Suppressor macrophage treated with lipopolysaccharide for 1 hour (primary cell): ENCODE results near the gene PCNT.

Experiments
- DNase-seq, 3 donors: peaks; one replicate each; pipeline ENCODE4 v3.0.0-alpha.2; 2020 to 2022

Gene PCNT

DNA sequence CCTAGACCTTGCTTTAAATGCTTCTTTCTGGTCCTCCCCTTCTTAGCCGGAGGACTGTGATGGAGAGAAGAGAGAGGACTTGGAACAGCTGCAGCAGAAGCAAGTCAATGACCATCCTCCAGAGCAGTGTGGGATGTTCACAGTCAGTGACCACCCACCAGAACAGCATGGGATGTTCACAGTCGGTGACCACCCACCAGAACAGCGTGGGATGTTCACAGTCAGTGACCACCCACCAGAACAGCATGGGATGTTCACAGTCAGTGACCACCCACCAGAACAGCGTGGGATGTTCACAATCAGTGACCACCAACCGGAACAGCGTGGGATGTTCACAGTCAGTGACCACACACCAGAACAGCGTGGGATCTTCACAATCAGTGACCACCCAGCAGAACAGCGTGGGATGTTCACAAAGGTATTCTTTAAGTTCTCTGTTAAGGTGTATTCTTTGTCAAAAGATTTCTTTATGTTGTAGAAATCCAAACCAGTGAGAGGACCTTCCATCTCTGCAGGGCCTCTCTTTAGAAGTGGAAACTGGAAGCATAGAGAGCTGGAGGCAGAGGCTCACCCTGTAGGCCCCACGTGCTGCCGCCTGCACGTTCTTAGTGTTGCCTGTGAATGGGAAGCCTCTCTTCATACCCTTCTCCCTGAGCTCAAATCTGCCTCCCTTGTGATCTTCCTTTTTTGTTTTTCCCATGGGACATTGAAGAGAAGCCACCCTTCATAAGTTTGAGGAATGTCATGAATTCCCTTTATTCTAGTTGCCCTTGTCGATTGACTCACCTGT is 10.6 kb downstream of the PCNT start:
- DNase-seq: no peak

DNA sequence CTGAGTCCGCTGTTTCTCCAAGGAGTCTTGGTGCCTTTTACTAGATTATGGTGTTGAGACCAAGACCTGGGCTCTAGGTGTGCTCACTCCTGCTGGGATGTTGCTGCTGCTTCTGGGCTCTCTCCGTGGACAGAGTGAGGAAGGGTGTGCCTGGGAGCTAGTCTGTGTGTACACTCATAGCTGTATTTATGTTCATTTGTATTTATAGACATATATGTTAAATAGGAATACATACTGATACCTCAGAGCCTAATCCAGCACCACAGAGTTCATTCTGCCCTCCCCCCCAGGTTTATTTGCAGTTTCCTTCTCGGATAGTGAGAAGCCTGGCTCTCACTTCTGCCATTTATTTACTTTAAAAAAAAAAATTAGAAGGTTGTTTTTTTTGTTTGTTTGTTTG is 12.6 kb downstream of the PCNT start:
- no peak for DNase-seq

DNA sequence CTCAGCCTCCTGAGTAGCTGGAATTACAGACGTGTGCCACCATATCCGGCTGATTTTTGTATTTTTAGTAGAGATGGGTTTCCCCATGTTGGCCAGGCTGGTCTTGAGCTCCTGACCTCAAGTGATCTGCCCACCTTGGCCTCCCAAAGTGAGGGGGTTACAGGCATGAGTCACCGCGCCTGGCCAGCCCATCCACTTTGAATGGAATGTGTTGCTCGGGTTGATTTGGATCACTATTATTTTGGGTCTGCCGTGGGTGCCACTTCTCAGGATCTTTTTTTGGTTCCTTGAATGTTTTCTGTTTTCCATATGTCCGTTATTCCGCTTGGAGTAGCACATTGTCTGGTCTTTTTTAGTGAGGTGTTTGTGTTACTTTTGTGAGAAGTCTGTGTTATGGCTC is 17.0 kb downstream of the PCNT start:
- DNase-seq: no peak

DNA sequence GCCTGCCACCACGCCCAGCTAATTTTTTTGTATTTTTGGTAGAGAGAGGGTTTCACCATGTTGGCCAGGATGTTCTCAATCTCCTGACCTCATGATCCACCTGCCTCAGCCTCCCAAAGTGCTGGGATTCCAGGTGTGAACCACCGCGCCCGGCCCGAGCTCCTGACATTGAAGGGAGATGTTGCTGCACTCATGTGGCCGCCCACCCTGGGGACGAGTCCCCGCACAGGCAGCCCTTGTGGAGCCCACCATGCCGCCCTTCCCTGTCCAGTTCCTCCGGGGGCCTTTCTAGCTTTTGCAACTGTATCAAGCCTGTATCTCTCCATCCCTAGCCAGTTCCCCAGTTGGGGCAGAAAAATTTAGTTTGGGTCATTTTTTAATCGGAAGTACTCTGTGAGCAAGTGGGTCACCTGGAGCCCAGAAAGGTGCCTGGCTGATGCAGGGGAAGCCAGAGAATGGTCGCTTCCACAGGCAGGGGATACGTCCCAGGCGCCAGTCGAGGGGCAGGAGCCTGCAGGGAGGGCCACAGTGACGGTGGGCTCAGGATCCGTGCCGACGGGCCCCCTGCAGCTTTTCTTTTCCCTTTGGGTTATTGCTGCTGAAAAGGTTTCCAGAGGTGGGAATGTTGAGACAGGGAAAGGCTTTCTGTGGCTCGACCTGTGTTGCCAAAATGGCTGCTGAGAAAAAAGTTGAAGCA is 20.4 kb downstream of the PCNT start:
- DNase-seq: no peak

DNA sequence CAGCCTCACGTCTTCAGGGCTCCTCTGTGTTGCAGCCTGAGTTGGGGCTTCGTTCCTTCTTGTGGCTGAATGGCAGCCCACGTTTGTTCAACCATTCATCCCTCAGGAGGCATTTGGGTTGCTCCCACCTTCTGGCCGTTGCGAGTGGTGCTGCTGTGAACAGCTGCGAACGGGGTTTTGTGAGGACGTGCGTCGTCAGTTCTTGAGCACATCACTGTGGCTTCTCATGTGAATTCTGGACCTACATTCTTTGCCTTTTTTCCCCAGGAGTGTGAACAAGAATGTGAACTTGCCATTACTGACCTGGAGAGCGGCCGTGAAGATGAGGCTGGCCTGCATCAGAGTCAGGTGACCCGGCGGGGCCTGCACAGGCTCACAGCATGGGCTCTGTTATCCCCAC is 21.9 kb downstream of the PCNT start:
- no peak for DNase-seq

DNA sequence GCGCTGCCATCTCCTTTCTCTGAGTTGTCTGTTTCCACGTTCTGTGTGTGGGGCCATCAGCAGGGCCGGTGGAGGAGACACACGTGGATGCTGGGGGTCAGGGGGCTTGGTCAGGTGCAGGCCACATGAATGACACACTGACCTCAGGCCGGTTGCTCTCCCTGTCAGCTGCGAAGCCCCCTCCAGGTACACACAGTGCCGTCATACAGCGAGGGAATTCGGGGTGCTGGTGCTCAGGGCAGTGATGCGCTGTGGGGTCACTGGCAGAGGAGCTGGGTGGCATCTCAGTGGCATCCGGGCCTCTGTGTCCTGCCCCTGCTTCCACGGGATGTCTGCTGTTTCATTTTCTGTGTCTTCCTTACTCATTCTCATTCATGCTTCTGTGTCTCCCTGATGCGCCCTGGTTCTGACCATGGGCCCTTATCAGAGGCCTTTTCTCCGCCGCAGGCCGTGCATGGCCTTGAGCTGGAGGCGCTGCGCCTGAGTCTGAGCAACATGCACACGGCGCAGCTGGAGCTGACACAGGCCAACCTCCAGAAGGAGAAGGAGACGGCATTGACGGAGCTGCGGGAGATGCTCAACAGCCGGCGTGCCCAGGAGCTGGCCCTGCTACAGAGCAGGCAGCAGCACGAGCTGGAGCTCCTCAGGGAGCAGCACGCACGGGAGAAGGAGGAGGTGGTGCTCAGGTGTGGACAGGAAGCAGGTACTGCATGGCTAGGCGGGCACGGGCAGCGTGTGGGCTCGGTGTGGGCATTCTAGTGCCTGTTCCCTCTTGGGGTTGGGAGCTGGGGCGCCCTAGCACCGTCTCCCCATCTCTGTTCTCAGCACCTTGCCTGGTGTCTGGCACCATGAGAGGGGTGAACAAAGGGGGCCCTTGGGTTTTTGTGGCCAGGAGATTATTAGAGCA is 22.6 kb downstream of the PCNT start:
- no peak for DNase-seq

DNA sequence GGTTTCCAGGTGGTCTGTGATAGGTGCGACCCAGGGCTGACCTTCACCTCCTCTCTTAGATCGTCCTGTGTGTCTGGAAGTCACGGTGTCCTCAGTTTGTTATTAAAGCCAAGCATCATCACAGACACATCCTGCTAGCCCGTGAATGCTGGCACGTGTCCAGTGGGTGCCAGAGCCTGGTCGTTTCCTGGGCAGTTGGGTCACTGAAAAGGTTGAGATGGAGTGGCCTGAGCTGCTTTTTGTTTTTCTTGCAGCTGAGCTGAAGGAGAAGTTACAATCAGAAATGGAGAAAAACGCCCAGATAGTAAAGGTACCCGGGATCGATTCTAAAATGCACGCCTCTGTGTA is 23.2 kb downstream of the PCNT start:
- no peak for DNase-seq

DNA sequence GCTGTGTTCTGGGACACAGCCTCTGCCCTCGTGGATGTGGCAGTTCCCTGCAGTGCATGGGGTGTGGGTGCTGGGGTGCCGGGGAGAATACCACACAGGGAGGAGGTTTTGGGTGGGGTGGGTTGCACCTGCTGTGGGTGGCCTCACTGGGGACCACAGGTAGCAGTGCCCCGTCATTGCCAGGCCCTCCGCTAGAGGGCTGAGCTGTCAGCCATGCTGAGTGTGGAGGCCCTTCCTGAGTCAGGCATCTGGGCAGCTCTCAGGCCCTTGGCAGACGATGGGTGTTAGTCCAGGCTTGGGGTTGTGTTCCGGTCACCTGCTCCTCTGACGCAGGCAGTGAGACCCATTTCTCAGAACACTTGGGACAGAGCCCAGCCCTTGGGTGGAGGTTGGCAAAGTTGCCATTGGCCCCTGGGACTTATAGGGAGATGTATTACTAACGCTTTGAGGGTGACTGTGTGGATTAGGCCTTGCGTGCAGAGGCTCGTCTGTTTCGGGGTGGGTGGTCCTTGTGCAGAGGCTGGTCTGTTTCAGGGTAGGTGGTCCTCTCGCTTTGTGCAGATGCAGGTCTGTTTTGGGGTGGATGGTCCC is 23.9 kb downstream of the PCNT start:
- DNase-seq: no peak

DNA sequence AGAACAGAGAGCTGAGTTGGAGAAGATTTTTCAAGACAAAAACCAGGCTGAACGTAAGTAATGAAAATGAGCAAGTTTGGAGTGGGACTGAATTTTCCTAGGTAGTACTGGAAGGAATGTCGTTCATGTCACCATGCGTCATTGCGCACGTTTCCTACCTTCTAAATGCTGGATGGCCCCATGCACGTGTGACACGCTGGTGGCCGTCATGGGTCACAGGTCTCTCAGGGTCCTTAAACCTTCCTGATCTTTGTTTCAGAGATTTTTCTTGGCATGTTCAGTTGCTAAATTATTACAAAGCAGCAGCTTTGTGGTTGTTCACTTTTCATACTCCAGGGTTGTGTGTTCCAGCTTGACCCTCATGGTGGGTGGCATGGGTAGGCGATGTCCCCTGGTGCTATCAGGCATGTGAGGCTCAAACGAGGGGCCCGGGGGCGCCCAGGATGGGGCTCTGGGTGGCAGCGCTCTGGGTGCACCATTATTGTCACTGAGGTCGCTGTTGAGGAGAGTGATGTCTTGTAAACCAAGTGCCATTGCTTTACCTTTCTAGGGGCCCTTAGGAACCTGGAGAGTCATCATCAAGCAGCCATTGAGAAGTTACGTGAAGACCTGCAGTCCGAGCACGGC is 25.3 kb downstream of the PCNT start:
- no peak for DNase-seq

DNA sequence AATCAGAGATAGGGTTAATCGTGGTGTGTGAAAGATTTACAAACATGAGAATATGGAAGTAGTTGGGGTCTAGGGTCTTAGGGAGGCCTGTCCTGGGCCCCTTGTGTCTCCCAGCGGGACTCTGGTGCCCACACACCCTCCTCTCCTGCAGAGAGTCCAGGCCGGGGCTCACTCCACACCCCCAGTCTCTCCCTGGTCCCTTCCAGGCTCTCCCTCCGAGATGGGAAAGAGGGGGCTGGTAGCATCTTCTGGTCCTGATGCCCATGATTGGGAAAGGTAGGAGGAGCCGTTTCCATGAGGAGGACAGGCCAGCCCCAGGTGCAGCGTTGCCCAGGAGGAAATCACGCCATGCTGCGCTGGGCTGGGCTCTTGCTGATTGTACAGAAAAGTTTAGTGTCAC is 26.6 kb downstream of the PCNT start:
- no peak for DNase-seq

DNA sequence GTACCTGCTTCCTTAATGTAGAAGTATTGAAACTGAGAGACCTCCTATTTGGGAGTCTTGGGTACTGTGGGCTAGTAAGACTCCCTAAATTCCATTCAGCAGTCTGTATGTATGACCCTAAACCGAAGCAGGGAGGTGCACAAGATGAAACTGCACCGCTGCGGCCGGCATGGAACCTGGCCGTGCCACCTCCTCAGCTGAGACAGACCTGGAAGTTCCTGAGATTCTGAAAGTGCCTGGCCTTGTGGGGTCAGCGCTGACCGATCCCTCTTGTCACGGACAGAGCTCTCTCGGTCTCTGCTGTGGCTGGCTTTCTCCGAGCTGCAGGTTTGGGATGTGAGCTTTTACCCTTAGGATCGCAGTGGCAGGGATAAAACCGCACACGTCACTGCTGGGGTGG is 27.0 kb downstream of the PCNT start:
- DNase-seq: no peak

DNA sequence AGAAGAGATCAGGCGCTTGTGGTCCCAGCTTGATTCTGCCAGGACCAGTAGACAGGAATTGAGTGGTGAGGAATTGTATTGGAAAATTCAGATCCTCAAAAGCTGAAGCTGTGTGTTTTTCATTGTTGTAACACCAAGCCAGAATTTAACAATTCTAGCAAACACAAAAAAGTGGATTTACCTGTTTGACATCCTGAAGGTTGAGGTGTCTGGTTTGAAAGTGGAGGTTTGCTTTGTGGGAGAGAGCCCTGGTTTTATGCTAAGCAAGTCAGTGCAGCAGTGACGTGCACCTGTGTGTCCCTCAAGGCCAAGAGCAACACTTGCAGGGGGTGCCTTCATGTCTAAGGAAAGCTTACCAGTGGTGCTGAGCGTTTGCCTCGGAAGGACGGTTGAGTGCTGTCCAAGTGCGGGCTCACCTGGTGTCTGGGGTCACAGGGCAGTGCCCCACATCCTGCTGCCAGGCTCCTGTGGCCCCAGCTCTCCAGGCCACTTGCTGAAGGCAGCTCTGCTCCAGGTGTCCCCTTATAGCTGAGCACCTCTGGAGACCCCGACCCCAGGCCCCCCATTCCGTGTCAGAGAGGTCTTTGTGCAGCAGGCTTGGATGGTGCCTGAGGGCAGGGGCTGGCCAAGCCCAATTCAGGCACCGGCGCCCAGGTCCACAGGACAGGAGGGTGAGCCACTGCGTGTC is 27.7 kb downstream of the PCNT start:
- DNase-seq: no peak

DNA sequence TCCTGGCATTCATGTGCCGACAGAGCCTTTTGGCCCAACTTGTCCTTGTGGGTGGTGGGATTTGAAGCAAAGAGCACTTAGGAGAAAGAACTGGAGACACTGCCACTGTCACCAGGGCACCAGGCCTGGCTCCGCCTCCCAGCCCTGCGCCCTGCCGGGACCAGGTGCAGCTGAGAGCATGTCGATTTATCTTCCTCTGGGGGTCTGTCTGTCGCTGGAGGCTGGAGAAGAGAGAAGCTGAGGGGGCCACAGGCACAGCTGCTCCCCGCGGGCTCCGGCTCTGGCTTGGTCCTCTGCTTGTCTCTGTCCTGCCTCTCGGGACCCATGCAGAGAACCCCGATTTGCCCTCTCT is 28.2 kb downstream of the PCNT start:
- DNase-seq: no peak

DNA sequence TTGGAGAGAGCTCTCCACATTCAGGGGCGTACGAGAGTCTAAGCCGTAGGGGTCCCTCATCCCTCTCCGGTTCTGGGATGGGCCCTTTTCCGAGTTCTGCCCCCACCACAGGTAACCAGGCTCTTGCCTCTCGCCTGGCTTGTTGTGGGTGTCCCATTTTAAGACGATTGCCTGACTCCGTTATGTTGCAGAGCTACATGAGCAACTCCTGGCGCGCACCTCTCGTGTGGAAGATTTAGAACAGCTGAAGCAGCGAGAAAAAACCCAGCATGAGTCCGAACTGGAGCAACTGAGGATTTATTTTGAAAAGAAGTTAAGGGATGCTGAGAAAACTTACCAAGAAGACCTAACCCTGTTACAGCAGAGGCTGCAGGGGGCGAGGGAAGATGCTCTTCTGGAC is 29.0 kb downstream of the PCNT start:
- no peak for DNase-seq

DNA sequence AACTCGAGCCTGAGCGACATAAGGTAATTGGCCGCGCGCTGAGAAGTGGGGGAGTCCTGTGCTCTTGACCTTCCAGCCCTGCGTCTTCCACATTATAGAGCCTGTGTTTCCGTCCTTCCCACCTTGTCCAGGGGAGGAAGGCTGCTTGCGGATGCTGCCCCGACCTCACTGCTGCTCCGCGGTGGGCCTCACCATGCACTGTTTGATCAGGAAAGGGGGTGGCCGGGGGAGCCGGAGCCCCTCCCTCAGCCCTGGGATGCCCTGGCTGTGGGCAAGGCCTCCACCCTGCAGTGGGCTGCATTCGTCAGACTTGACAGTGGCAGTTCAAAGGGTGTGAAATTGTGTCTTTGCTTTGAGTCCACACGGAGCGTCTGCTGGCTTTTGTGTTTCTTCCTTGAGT is 30.1 kb downstream of the PCNT start:
- DNase-seq: no peak

DNA sequence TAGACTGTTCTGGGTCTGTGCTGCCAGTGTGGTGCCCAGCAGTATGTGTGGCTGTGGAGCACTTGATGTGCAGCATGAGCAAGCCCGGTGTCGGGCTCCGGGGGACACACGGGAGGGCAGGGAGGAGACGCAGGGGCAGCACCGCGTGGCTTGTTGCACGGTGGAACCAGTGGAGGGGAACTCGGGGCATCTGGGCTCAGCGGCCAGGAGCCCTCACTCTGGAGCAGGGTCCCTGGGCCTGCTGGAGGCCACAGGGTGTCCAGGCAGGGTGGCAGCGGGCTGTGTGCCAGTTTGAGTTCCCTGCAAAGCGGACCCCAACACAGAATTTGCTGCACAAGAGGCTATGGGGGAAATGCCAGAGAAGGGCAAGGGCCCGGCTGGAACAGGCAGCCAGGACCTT is 30.6 kb downstream of the PCNT start:
- no peak for DNase-seq

DNA sequence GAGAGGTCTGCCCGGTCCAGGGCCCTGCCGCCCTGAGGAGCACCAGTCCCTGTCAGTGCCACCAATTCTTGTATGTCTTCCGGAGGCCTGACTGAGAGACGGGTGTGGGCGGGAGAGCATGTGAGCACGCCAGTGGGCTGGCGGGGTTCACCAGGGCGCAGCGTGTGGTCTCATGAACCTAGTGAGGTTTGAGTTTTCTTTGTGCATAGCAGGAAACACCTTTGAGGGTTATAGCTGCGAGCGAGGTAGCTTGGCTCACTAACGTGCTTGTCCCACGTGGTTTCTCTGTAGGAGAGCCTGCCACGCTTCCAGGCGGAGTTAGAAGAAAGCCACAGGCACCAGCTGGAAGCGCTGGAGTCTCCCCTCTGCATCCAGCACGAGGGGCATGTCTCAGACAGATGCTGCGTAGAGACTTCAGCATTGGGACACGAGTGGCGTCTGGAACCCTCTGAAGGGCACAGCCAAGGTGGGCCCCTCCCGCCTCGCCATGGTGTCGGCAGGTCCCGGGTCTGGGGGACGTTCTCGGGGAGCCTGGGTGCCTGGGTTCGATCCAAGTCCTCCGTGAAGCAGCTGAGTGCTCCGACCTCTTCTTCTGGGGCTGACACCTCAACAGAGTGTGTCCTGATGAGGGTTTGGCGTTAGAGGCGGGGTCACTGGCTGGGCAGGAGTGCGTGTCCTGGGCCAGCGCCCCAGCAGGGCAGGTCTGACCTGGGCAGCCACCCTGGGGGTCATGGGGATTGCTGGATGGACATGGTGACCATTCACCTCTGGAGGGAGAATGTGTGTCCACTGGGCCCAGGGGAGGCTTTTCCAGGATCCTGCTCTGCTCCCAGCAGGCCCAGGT is 31.4 kb downstream of the PCNT start:
- no peak for DNase-seq

DNA sequence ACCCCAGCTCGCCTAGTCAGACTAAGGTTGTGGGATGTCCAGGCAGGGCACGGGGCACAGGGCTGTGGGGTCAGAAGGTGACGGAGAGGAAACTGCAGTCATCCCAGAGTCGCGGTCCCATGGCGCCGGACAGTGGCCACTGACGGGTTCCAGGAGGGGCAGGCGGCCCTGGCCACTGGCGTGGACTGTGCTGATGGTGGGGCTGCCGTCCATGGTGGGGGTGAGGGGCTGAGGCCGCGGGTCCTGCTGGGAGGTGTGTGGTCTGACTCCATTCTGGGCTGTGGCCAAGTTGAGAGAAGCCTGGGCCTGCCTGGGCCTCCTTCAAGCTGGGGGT is 32.0 kb downstream of the PCNT start:
- DNase-seq: no peak

DNA sequence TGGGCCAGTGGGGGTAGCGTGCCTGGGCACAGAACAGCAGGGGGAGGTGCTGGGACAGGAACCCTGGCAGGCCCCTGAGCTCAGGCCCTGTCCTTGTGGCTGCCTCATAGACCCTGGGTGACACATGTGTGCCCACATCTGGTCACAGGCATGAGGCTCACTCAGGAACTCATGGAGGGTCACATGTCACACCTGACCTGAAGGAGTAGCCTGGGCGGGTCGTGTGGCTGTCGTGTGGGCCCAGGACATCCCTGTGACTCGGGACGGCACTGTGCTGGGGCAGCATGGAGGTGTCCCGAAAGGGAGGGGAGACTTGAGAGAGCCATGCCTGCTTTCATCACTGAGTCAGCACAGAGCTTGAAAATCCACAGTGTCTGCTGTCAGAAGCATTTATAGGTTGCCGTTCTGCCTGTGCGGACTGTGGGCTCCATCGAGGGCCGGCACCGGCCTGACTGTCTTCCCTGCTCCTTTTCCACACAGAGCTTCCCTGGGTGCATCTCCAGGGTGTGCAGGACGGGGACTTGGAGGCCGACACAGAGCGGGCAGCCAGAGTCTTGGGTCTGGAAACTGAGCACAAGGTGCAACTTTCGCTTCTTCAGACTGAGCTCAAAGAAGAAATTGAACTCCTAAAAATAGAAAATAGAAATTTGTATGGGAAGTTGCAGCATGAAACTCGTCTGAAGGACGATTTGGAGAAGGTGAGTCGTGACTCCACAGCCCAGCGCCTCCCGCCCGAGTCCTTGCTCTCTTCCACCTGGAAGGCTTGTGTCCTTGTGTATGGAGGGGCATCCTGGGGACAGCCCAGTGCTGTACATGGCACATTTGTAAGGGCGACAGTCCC is 32.8 kb downstream of the PCNT start:
- DNase-seq: no peak

DNA sequence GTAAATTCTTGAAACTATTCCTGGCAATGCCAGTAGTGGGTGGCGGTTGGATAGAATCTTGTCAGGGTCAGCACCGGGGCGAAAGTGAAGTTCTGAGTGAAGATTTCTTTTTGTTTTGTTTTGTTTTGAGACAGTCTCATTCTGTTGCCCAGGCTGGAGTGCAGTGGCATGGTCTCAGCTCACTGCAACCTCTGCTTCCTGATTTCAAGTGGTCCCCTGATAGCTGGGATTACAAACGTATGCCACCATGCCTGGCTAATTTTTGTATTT is 33.3 kb downstream of the PCNT start:
- DNase-seq: no peak
